K562 (cell line): ENCODE data around the gene PBOV1. TPM values are rescaled to one million over a fixed set of nuclear protein-coding genes. Genes with fewer than 3 reads are reported as not detected.

Experiments used
- ATAC-seq: fragments of 200-7000 bp; cut with Tn5 transposase; 3 replicates; pipeline ENCODE4 v1.9.1; 2020; ENCODE audit warnings: moderate library complexity
- BruUV-seq: library from RNA; stranded (reverse); fragments of 400-500 nt; replicated peaks from 2 replicates; lab custom pipeline; 2021; lab: Mats Ljungman, UMichigan
- CTCF ChIA-PET: fragments of 300-600 bp; formaldehyde crosslinking; extraction: SDS; loops from one replicate; lab custom pipeline; 2021; ENCODE audit warnings: low intra/inter-chr PET ratio; lab: Yijun Ruan, JAX
- POLR2A ChIA-PET: fragments of 300-600, 350-650 bp; sonication (Branson Sonifier 250); formaldehyde crosslinking; extraction: SDS; loops from one replicate; lab custom pipeline; 2021; ENCODE audit warnings: antibody characterized with exemption, inconsistent platforms; lab: Yijun Ruan, JAX
- DNase-seq, 4 experiments: peaks; one replicate each; pipeline versions ENCODE4 v3.0.0 to v3.0.0-alpha.2; 2011 to 2018; ENCODE audit warnings: low spot score in 3 of 4, mixed read lengths in 3 of 4; ENCODE audit errors: extremely low read depth in 1 of 4
- FAIRE-seq: peaks from 2 replicates; lab custom pipeline; 2011; peaks lifted over from hg19 to GRCh38; lab: Jason Lieb, UNC
- H2AFZ ChIP-seq: 2 replicates; pipeline ENCODE4 v1.6.0; 2011; ENCODE audit warnings: low read depth, low read length, control low read depth, inconsistent platforms
- H3K27ac ChIP-seq: fragments of 200-600 bp; 3 replicates; pipeline ENCODE4 v1.8.0; 2011; ENCODE audit warnings: low read depth, mild to moderate bottlenecking, control low read depth, inconsistent platforms, low read length, moderate library complexity, mixed read lengths; ENCODE audit errors: extremely low read depth
- H3K27me3 ChIP-seq, 2 experiments: fragments of 300-600 bp in 1 of 2; 2 replicates in 1 of 2; 3 replicates in 1 of 2; pipeline versions ENCODE4 v1.6.0 to v1.8.0; 2011; ENCODE audit warnings: inconsistent platforms in 2 of 2, low read length in 2 of 2, mild to moderate bottlenecking in 1 of 2, mixed read lengths in 1 of 2, moderate library complexity in 1 of 2; ENCODE audit not compliant: control insufficient read depth in 2 of 2, insufficient read depth in 2 of 2
- H3K36me3 ChIP-seq: fragments of 300-600 bp; 3 replicates; pipeline ENCODE4 v1.8.0; 2011; ENCODE audit warnings: mild to moderate bottlenecking, low read length, inconsistent platforms; ENCODE audit not compliant: control insufficient read depth, insufficient read depth
- H3K4me1 ChIP-seq, 2 experiments: fragments of 200-600 bp in 1 of 2; replicated peaks in 1 of 2; 2 replicates in 1 of 2; 3 replicates in 1 of 2; pipeline versions ENCODE4 v1.5.1 to v1.8.0; 2011; ENCODE audit warnings: inconsistent platforms in 2 of 2, low read length in 2 of 2, mild to moderate bottlenecking in 1 of 2, mixed read lengths in 1 of 2, moderate library complexity in 1 of 2; ENCODE audit not compliant: control insufficient read depth in 2 of 2, insufficient read depth in 2 of 2
- H3K4me2 ChIP-seq: 2 replicates; pipeline ENCODE4 v1.6.1; 2011; ENCODE audit warnings: low read length, control low read depth, inconsistent platforms, mixed read lengths; ENCODE audit not compliant: insufficient read depth
- H3K4me3 ChIP-seq: fragments of 200-600 bp; sonication (generic), shearing (Covaris generic); 2 replicates; pipeline ENCODE4 v1.5.1; 2016; ENCODE audit warnings: control low read depth, inconsistent platforms
- H3K79me2 ChIP-seq: fragments of 200-600 bp; 3 replicates; pipeline ENCODE4 v1.8.0; 2011; ENCODE audit warnings: low read length, inconsistent platforms; ENCODE audit not compliant: control insufficient read depth, insufficient read depth
- H3K9ac ChIP-seq, 2 experiments: 2 replicates each; pipeline versions ENCODE4 v1.6.0 to v1.6.1; 2011; ENCODE audit warnings: low read depth in 2 of 2, low read length in 2 of 2, control low read depth in 1 of 2, inconsistent platforms in 1 of 2, mild to moderate bottlenecking in 1 of 2, mixed read lengths in 1 of 2; ENCODE audit not compliant: insufficient read depth in 1 of 2
- H3K9me1 ChIP-seq: one replicate; pipeline ENCODE4 v1.6.0; 2011; ENCODE audit warnings: inconsistent platforms, mild to moderate bottlenecking, low read length, moderate library complexity; ENCODE audit not compliant: control insufficient read depth, insufficient read depth
- H3K9me3 ChIP-seq: replicated peaks from 2 replicates; pipeline ENCODE4 v1.5.1; 2011; ENCODE audit warnings: low read depth, low read length, inconsistent platforms; ENCODE audit not compliant: control insufficient read depth, insufficient read depth
- H4K20me1 ChIP-seq: replicated peaks from 2 replicates; pipeline ENCODE4 v1.6.1; 2011; ENCODE audit warnings: low read length, inconsistent platforms, mixed read lengths; ENCODE audit not compliant: control insufficient read depth, insufficient read depth
- AFF4 ChIP-seq: sonication (generic); formaldehyde crosslinking; IDR thresholded peaks from 2 replicates; pipeline ENCODE4 v1.8.0; 2023; ENCODE audit warnings: mild to moderate bottlenecking, missing genetic modification reagents
- C11orf30 ChIP-seq: fragments of 450-650 bp; IDR thresholded peaks from 2 replicates; pipeline ENCODE4 v1.6.1; 2016; ENCODE audit warnings: low read depth, mild to moderate bottlenecking
- MAFG ChIP-seq: fragments of 450-650 bp; conservative IDR thresholded peaks from 2 replicates; pipeline ENCODE4 v1.6.1; 2016; ENCODE audit warnings: missing genetic modification characterization, missing compliant biosample characterization
- SNAPC5 ChIP-seq: fragments of 250-450 bp; sonication (Bioruptor Pico); IDR thresholded peaks from 2 replicates; pipeline ENCODE4 v1.8.0; 2021; ENCODE audit warnings: moderate library complexity, mild to moderate bottlenecking, inconsistent platforms
- SPI1 ChIP-seq: IDR thresholded peaks from 2 replicates; pipeline ENCODE4 v1.6.1; 2011; ENCODE audit warnings: low read depth, low read length, control low read depth, borderline replicate concordance
- ZNF282 ChIP-seq: sonication (generic); formaldehyde crosslinking; IDR thresholded peaks from 2 replicates; pipeline ENCODE4 v1.8.1; 2023; ENCODE audit warnings: missing genetic modification reagents
- ZNF316 ChIP-seq: fragments of 450-650 bp; IDR thresholded peaks from 2 replicates; pipeline ENCODE4 v1.6.1; 2016
- ZNF444 ChIP-seq: fragments of 250-450 bp; sonication (Bioruptor Pico); IDR thresholded peaks from 2 replicates; pipeline ENCODE4 v1.4.0; 2020; ENCODE audit warnings: mild to moderate bottlenecking, moderate library complexity
- ZNF77 ChIP-seq: fragments of 250-450 bp; sonication (Bioruptor Pico); IDR thresholded peaks from 2 replicates; pipeline ENCODE4 v1.5.0; 2020
- WGBS: fragments of 100-300 bp; shearing (Covaris generic); methylation state at CpG from one replicate; pipeline ENCODE4 v1.1.6; 2016; ENCODE audit warnings: low coverage, mixed read lengths; ENCODE audit not compliant: insufficient coverage; ENCODE audit errors: missing lambda C conversion rate; 5-methylcytosine and 5-hydroxymethylcytosine counted together
- in situ Hi-C: fragments of 300-500 bp; cut with MboI; formaldehyde crosslinking; loops from 4 replicates; pipeline ENCODE4 v1.15.0; 2018; ENCODE audit warnings: inconsistent platforms, mixed read lengths
- intact Hi-C: fragments of 100-400 bp; cut with micrococcal nuclease; formaldehyde crosslinking; loops from 2 replicates; pipeline ENCODE4 v1.14.2; 2022
- polyA plus RNA-seq, 8 experiments: library from polyadenylated mRNA; depleted of rRNA in 4 of 8; stranded (reverse) in 5 of 8; unstranded in 3 of 8; fragments of >200 nt; fragmentation: Nextera tagmentation in 2 of 8; fragmentation: Illumina TruSeq in 1 of 8; extraction: Ambion mirVana in 2 of 8; extraction: Trizol in 1 of 8; gene quantifications; 2 replicates each; pipeline versions ENCODE4 v1.2.1 to v1.2.3, GENCODE V29; 2011 to 2014; ENCODE audit warnings: inconsistent platforms in 1 of 8, missing spikeins in 1 of 8
- total RNA-seq, 7 experiments: library from RNA; depleted of rRNA in 6 of 7; stranded (reverse); fragments of >200 nt in 6 of 7; fragmentation: Illumina TruSeq in 2 of 7; extraction: Trizol in 2 of 7; gene quantifications; 2 replicates each; pipeline versions ENCODE4 v1.2.1 to v1.2.3, GENCODE V29; 2011 to 2021; ENCODE audit warnings: low replicate concordance in 1 of 7
- TF ChIP-seq, protein P1 (sequence below): fragments of 450-650 bp; IDR thresholded peaks from 2 replicates; pipeline ENCODE4 v1.6.1; 2016; ENCODE audit warnings: antibody characterized with exemption
- TF ChIP-seq, protein P2 (sequence below): fragments of 450-650 bp; formaldehyde crosslinking; IDR thresholded peaks from 2 replicates; pipeline ENCODE4 v1.4.0; 2020; ENCODE audit warnings: mild to moderate bottlenecking

The PBOV1 gene
- total and polyA plus RNA-seq, 9 of the 15 experiments (the other 6 are each of a cell fraction or from before 2014, with no cell fraction given) = not detected

- no peak overlapping the region for H3K9ac ChIP-seq
- no peak overlapping the region for H3K27ac ChIP-seq
- H3K4me1 ChIP-seq = no peaks in the 10 kb centered on the region
- peaks cover 2 to 3% of the 10 kb centered on the region in 2 experiments; a peak in 3 of 5 replicates for H3K27me3 ChIP-seq
- H2AFZ ChIP-seq = no peak overlapping the region
- no peaks in the 10 kb centered on the region for H3K79me2 ChIP-seq
- POLR2A ChIA-PET = interaction anchor here (0.6 kb wide), 1 partner anchor 364 kb away, joined by 3 read pairs; no protein-coding TSS in a partner anchor
- ATAC-seq (no peak), FAIRE-seq (no peak), DNase-seq (no peak)
- intact Hi-C loops = no loop called here
- H3K4me3 ChIP-seq = no peak overlapping the region
- TF ChIP-seq SPI1 (no peak), ZNF77 (CRISPR knock-in tag) (no peak), MAFG (tag) (peak; percentile 44; the same call in 1 of the 2 replicates), ZNF316 (peak; percentile 49), ZNF444 (CRISPR knock-in tag) (no peak), AFF4 (no peak), C11orf30 (peak; percentile 36; the same call in 1 of the 2 replicates), SNAPC5 (CRISPR knock-in tag) (no peak), ZNF282 (CRISPR knock-in tag) (no peak)
- TF ChIP-seq, protein P1, sequence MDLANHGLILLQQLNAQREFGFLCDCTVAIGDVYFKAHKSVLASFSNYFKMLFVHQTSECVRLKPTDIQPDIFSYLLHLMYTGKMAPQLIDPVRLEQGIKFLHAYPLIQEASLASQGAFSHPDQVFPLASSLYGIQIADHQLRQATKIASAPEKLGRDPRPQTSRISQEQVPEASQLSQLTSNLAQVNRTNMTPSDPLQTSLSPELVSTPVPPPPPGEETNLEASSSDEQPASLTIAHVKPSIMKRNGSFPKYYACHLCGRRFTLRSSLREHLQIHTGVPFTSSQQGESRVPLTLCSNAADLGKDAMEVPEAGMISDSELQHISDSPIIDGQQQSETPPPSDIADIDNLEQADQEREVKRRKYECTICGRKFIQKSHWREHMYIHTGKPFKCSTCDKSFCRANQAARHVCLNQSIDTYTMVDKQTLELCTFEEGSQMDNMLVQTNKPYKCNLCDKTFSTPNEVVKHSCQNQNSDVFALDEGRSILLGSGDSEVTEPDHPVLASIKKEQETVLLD = no peak
- TF ChIP-seq, protein P2, sequence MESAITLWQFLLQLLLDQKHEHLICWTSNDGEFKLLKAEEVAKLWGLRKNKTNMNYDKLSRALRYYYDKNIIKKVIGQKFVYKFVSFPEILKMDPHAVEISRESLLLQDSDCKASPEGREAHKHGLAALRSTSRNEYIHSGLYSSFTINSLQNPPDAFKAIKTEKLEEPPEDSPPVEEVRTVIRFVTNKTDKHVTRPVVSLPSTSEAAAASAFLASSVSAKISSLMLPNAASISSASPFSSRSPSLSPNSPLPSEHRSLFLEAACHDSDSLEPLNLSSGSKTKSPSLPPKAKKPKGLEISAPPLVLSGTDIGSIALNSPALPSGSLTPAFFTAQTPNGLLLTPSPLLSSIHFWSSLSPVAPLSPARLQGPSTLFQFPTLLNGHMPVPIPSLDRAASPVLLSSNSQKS (CRISPR knock-in tag) = no peak
- in situ Hi-C loops = no loop called here
- CTCF ChIA-PET = no interaction called here
- WGBS = 1% methylated on average over 4 of the region's 4 CpGs
- no peaks in the 10 kb centered on the region for H3K36me3 ChIP-seq
- BruUV-seq = no TSS peak
- H3K9me1 ChIP-seq = no peaks in the 10 kb centered on the region
- no peaks in the 10 kb centered on the region for H3K9me3 ChIP-seq
- no peaks in the 10 kb centered on the region for H4K20me1 ChIP-seq
- no peak overlapping the region for H3K4me2 ChIP-seq
These were observed 13.1 kb upstream of the PBOV1 start for GRCh38 chr6:138231381-138231886.
